Measurements from ENCODE around the gene ZNF398.

The ZNF398 gene

GRCh38 chr7:149171892-149172533 is 24.8 kb downstream of the ZNF398 start:
- DNase-seq (ENCODE audit: low read depth in 2 of 2), result peak in 1 of 2 donors; percentile 59
- H3K4me3 ChIP-seq (replicated peaks in 1 of 2; ENCODE audit: low read depth in 2 of 2, low read length in 2 of 2), result no peak overlapping the region
- TF ChIP-seq CTCF (IDR thresholded peaks at IDR 0.05; ENCODE audit: low read depth, low read length), result no peak

- H3K4me3 ChIP-seq (replicated peaks in 1 of 2; ENCODE audit: low read depth in 2 of 2, low read length in 2 of 2), result no peak overlapping the region
- no peak for TF ChIP-seq CTCF (IDR thresholded peaks at IDR 0.05; ENCODE audit: low read depth, low read length)
- DNase-seq (ENCODE audit: low read depth in 2 of 2), result no peak
Observed at GRCh38 chr7:149172534-149172920, 25.3 kb downstream of the ZNF398 start.

- H3K4me3 ChIP-seq (replicated peaks in 1 of 2; ENCODE audit: low read depth in 2 of 2, low read length in 2 of 2), result no peak overlapping the region
- no peak for DNase-seq (ENCODE audit: low read depth in 2 of 2)
- TF ChIP-seq CTCF (IDR thresholded peaks at IDR 0.05; ENCODE audit: low read depth, low read length), result no peak
Observed at GRCh38 chr7:149175150-149175549, 27.9 kb downstream of the ZNF398 start.

GRCh38 chr7:149179241-149179640 is 32.0 kb downstream of the ZNF398 start:
- H3K4me3 ChIP-seq (replicated peaks in 1 of 2; ENCODE audit: low read depth in 2 of 2, low read length in 2 of 2), result no peak overlapping the region
- DNase-seq (ENCODE audit: low read depth in 2 of 2), result no peak
- no peak for TF ChIP-seq CTCF (IDR thresholded peaks at IDR 0.05; ENCODE audit: low read depth, low read length)

GRCh38 chr7:149180722-149181449 is 33.6 kb downstream of the ZNF398 start:
- DNase-seq (ENCODE audit: low read depth in 2 of 2), result peak in 1 of 2 donors; percentile 71
- no peak for TF ChIP-seq CTCF (IDR thresholded peaks at IDR 0.05; ENCODE audit: low read depth, low read length)
- H3K4me3 ChIP-seq (replicated peaks in 1 of 2; ENCODE audit: low read depth in 2 of 2, low read length in 2 of 2), result no peak overlapping the region

- no peak overlapping the region for H3K4me3 ChIP-seq (replicated peaks in 1 of 2; ENCODE audit: low read depth in 2 of 2, low read length in 2 of 2)
- no peak for TF ChIP-seq CTCF (IDR thresholded peaks at IDR 0.05; ENCODE audit: low read depth, low read length)
- no peak for DNase-seq (ENCODE audit: low read depth in 2 of 2)
Observed at GRCh38 chr7:149181450-149181790, 34.2 kb downstream of the ZNF398 start.

All from cardiac fibroblast (primary cell).